Stimulated activated naive CD8-positive, alpha-beta T cell treated with anti-CD3 and anti-CD28 coated beads, Interleukin-15, Interleukin-2, amounts not matched to agents 100 ng/mL and 50 ng/mL, for 24 hours (primary cell): ENCODE results near the gene KMT2A.
"Not testable (repeated sequence)": the region's sequence is repeated elsewhere in the genome, so short reads cannot be mapped to it uniquely, and the experiment has no call there.

Experiments
- H3K27ac Mint-ChIP-seq: one replicate; pipeline ENCODE4 v1.8.0; 2021; ENCODE audit warnings: mild to moderate bottlenecking, mixed read lengths
- H3K27me3 Mint-ChIP-seq: one replicate; pipeline ENCODE4 v1.8.0; 2021; ENCODE audit warnings: mixed read lengths
- H3K36me3 Mint-ChIP-seq: one replicate; pipeline ENCODE4 v1.8.0; 2021; ENCODE audit warnings: low read depth, mixed read lengths
- H3K4me1 Mint-ChIP-seq: one replicate; pipeline ENCODE4 v1.8.0; 2021; ENCODE audit warnings: low read depth, mixed read lengths
- H3K4me3 Mint-ChIP-seq: one replicate; pipeline ENCODE4 v1.8.0; 2021; ENCODE audit warnings: mild to moderate bottlenecking, mixed read lengths
- H3K9me3 Mint-ChIP-seq: one replicate; pipeline ENCODE4 v1.8.0; 2021; ENCODE audit warnings: mixed read lengths

Gene KMT2A

GRCh38 chr11:118435893-118436624 is at the start of gene KMT2A:
Gene KMT2A (plus strand): TSS chr11:118436492. CDS start chr11:118436513, 21 bp downstream.
- H3K36me3 Mint-ChIP-seq, result peaks cover 24% of the 10 kb centered on the region

GRCh38 chr11:118396097-118396501 is 40.2 kb upstream of the KMT2A start:
- H3K4me1 Mint-ChIP-seq, result peaks cover 32% of the 10 kb centered on the region
- H3K4me3 Mint-ChIP-seq, result no peak overlapping the region

More at GRCh38 chr11:118435893-118436624, at the start of gene KMT2A:
- Mint-ChIP-seq H3K4me1 (peaks cover 41% of the 10 kb centered on the region), H3K27me3 (no peaks in the 10 kb centered on the region), H3K4me3 (peak within 1 kb of the TSS; percentile 90), H3K27ac (peak within 1 kb of the TSS; percentile 92), H3K9me3 (no peaks in the 10 kb centered on the region)

GRCh38 chr11:118397448-118397847 is 38.8 kb upstream of the KMT2A start:
- Mint-ChIP-seq H3K9me3 (no peaks in the 10 kb centered on the region), H3K27ac (peak overlapping the region; percentile 37), H3K4me1 (peaks cover 41% of the 10 kb centered on the region), H3K27me3 (no peaks in the 10 kb centered on the region), H3K4me3 (no peak overlapping the region), H3K36me3 (peaks cover 57% of the 10 kb centered on the region)

More at GRCh38 chr11:118396097-118396501, 40.2 kb upstream of the KMT2A start:
- Mint-ChIP-seq H3K27ac (peak overlapping the region; percentile 65), H3K27me3 (no peaks in the 10 kb centered on the region), H3K9me3 (no peaks in the 10 kb centered on the region), H3K36me3 (peaks cover 51% of the 10 kb centered on the region)

- H3K4me3 Mint-ChIP-seq, result peak overlapping the region; percentile 98
Observed at GRCh38 chr11:118398791-118399559, 37.3 kb upstream of the KMT2A start.

DNA sequence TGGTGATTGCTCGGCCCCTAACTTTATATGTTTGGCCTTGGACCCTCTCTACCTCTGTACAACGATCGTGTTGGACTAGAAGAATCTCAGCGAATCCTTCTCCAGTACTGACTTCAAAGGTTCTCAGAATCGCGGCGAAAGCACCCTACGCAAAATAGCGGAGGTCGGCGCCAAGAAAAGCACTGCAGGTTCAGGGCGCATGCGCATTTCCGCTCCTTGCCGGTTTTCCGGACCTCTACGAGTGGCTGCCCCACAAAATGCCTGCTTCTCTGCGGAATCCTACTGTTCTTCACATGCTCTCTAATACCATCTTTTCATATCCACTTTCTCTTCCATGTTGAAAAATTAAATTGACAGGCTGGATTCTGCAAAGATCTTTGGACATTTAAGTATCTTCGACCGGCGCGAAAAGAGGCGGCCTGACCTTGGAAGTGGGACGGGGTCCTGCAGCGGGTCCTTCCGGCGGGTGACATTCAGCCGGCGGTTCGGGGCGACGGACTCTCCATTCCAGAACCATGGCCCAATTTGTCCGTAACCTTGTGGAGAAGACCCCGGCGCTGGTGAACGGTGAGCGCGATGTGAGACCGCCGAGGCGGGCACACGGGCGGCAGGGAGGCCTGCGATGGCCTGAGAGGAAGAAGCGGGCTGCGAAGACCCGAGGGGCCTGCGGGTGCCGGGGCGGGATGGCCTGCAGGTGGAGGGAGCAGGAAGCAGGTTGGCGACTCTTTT is 35.0 kb upstream of the KMT2A start, which contains the start of gene ATP5MG:
TSS of gene ATP5MG (plus strand) at position 456 of the 729 bp plus-strand sequence. CDS start at position 516, 60 bp downstream.
- Mint-ChIP-seq H3K4me1 (peaks cover 72% of the 10 kb centered on the region), H3K27me3 (no peaks in the 10 kb centered on the region), H3K27ac (peak within 1 kb of the TSS; percentile 100), H3K4me3 (peak within 1 kb of the TSS; percentile 98), H3K36me3 (peaks cover 62% of the 10 kb centered on the region), H3K9me3 (no peaks in the 10 kb centered on the region)

More at GRCh38 chr11:118398791-118399559, 37.3 kb upstream of the KMT2A start:
- peaks cover 52% of the 10 kb centered on the region for H3K36me3 Mint-ChIP-seq
- H3K4me1 Mint-ChIP-seq, result peaks cover 54% of the 10 kb centered on the region
- no peaks in the 10 kb centered on the region for H3K27me3 Mint-ChIP-seq
- peak overlapping the region; percentile 100 for H3K27ac Mint-ChIP-seq
- H3K9me3 Mint-ChIP-seq, result no peaks in the 10 kb centered on the region

DNA sequence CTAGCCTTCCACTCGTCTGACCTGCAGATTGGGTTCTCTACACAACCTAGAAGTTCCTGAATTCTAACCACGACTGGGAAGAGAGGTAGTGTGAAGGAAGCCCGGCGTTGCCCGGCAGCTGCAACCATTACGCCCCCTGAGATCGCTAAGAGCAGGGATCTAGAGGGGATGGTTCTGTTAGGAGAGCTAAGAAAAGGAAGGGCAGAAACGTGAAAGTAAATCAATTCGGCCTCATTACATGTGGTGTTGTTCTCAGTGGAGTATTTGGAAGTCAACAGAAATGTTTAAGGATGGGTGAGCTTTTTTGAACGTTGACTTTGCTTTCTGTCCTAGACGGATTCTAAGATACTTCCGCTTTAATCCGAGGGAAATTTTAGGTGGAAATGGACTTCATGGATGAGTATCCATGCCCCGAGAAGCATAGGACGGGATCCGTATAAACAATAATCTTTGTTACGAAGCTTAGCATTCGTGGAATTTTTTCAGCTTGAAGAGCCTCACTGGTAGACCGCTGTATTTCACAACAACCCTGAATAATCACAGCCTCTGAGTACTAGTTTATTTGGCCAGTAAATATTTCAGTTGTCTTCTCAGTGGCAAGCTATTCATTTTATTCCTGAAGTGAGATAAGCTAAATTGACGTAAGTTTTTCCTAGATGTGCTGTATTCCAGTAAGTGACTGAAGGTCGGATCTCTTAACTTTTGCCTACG is 34.3 kb upstream of the KMT2A start:
- H3K36me3 Mint-ChIP-seq, result peaks cover 62% of the 10 kb centered on the region
- H3K27me3 Mint-ChIP-seq, result no peaks in the 10 kb centered on the region
- H3K9me3 Mint-ChIP-seq, result no peaks in the 10 kb centered on the region
- H3K4me3 Mint-ChIP-seq, result peak overlapping the region; percentile 98
- H3K27ac Mint-ChIP-seq, result peak overlapping the region; percentile 100
- peaks cover 72% of the 10 kb centered on the region for H3K4me1 Mint-ChIP-seq

DNA sequence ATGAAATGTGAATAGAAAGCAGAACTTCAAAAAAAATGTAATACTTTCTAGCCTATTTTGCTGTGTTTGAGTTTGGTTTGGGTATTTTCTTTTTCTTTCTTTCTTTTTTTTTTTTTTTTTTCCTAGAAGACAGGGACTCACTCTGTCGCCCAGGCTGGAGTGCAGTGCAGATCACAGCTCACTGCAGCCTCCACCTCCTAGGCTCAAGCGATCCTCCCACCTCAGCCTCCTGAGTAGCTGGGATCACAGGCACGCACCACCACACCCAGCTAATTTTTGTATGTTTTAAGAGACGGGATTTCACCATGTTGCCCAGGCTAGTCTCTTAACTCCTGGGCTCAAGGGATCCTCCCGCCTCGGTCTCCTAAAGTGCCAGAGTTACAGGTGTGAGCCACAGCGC is 33.7 kb upstream of the KMT2A start:
- peak overlapping the region; percentile 100 for H3K27ac Mint-ChIP-seq
- peaks cover 74% of the 10 kb centered on the region for H3K4me1 Mint-ChIP-seq
- H3K36me3 Mint-ChIP-seq, result peaks cover 67% of the 10 kb centered on the region
- H3K27me3 Mint-ChIP-seq, H3K9me3 Mint-ChIP-seq: not testable (repeated sequence)
- H3K4me3 Mint-ChIP-seq, result peak overlapping the region; percentile 98

DNA sequence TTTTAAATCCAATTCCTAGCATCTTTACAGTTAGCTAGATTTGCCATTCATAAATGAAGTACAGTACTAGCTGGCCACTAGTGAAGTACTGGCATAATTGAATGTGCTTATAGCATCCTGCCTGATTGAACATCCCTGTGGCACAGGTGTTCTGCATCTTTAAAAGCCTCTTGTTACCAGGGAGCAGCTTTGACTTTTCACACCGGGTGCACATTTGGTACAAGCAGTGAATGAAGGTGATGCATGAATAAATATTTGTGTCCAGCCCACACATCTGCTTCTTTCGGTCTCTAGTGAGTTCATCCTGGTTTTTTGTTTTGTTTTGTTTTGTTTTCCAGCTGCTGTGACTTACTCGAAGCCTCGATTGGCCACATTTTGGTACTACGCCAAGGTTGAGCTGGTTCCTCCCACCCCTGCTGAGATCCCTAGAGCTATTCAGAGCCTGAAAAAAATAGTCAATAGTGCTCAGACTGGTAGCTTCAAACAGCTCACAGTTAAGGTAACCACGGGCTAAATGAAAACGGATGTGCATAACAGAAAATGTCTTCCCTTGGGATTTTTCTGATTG is 29.6 kb upstream of the KMT2A start:
- Mint-ChIP-seq H3K4me1 (peaks cover 50% of the 10 kb centered on the region), H3K9me3 (no peaks in the 10 kb centered on the region), H3K27me3 (no peaks in the 10 kb centered on the region), H3K27ac (peak overlapping the region; percentile 31), H3K4me3 (no peak overlapping the region), H3K36me3 (peaks cover 78% of the 10 kb centered on the region)

- H3K9me3 Mint-ChIP-seq, result no peaks in the 10 kb centered on the region
- H3K4me1 Mint-ChIP-seq, result peaks cover 20% of the 10 kb centered on the region
- H3K36me3 Mint-ChIP-seq, result peaks cover 52% of the 10 kb centered on the region
- H3K4me3 Mint-ChIP-seq, result no peak overlapping the region
- H3K27ac Mint-ChIP-seq, result no peak overlapping the region
- no peaks in the 10 kb centered on the region for H3K27me3 Mint-ChIP-seq
Observed at GRCh38 chr11:118410055-118410745, 26.1 kb upstream of the KMT2A start.

DNA sequence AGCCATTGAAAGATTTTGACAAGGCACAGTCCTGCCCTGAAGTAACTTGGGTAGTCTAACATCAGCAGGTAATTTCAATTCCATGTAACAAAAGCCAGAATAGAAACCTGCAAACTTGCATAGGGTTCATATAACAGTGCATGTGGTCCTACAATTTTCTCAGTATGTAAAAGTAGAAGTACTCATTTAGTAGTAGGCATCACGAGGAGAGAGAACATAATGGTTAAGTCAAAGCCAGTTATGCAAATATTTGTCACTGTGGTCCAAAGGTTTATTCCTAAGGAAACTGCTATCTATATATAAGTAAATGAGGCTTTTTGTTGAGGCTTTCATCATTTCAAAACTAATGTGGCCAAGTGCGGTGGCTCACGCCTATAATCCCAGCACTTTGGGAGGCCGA is 24.8 kb upstream of the KMT2A start:
- no peaks in the 10 kb centered on the region for H3K27me3 Mint-ChIP-seq
- no peaks in the 10 kb centered on the region for H3K9me3 Mint-ChIP-seq
- peaks cover 9% of the 10 kb centered on the region for H3K4me1 Mint-ChIP-seq
- H3K36me3 Mint-ChIP-seq, result peaks cover 40% of the 10 kb centered on the region
- H3K27ac Mint-ChIP-seq, result no peak overlapping the region
- H3K4me3 Mint-ChIP-seq, result no peak overlapping the region

DNA sequence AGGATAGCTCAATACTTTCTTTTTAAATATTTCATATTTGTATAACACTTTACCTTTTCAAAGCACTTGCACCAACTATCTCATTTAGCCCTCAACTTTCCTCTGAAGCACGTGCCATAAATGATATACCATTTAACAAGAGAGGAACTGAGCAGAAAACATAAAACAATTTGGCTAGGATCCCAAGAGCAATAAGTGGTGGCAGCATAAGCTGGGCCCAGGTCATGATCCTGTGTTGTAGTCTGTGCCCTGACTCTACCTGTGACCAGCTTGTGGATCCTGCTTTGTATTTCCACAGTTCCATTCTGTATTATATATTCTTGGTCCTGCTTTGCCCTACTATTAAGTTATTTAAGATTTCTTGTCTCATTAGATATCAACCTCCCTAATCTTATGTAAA is 23.4 kb upstream of the KMT2A start:
- Mint-ChIP-seq H3K27me3 (no peaks in the 10 kb centered on the region), H3K9me3 (no peaks in the 10 kb centered on the region), H3K36me3 (peaks cover 26% of the 10 kb centered on the region), H3K27ac (no peak overlapping the region), H3K4me3 (no peak overlapping the region), H3K4me1 (peaks cover 4% of the 10 kb centered on the region)

GRCh38 chr11:118415062-118415738 is 21.1 kb upstream of the KMT2A start:
- no peaks in the 10 kb centered on the region for H3K4me1 Mint-ChIP-seq
- H3K27ac Mint-ChIP-seq, result no peak overlapping the region
- no peak overlapping the region for H3K4me3 Mint-ChIP-seq
- H3K27me3 Mint-ChIP-seq, result no peaks in the 10 kb centered on the region
- no peaks in the 10 kb centered on the region for H3K9me3 Mint-ChIP-seq
- H3K36me3 Mint-ChIP-seq, result peaks cover 5% of the 10 kb centered on the region

DNA sequence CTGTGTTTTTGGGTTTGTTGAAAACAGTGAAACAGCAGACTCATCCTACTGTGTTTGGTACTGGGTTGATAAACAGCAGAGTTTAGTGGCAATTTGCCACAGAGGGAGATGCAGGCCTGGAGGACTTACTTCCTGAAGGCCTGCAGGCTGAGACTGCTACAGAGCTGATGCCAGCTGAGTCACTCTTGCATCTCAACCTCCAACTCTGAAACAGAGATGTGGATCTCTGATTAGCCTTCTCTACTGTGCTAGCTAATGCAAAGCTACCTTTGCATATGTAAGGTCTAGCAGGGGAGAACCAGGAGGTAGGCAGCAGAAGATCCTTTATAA is 20.6 kb upstream of the KMT2A start:
- no peaks in the 10 kb centered on the region for H3K27me3 Mint-ChIP-seq
- peaks cover under 1% of the 10 kb centered on the region for H3K36me3 Mint-ChIP-seq
- no peaks in the 10 kb centered on the region for H3K4me1 Mint-ChIP-seq
- no peak overlapping the region for H3K4me3 Mint-ChIP-seq
- no peaks in the 10 kb centered on the region for H3K9me3 Mint-ChIP-seq
- no peak overlapping the region for H3K27ac Mint-ChIP-seq
